Esophagus muscularis mucosa (tissue), 4 donors: ENCODE results near the gene MAN2A1.

Experiments used
- EP300 ChIP-seq: sonication (generic); formaldehyde crosslinking; IDR thresholded peaks from one replicate; pipeline ENCODE4 v1.6.1; 2017; ENCODE audit warnings: antibody characterized with exemption
- POLR2A ChIP-seq: fragments of 450-650 bp; IDR thresholded peaks from one replicate; pipeline ENCODE4 v1.6.1; 2017; ENCODE audit warnings: antibody characterized with exemption, moderate library complexity, mild to moderate bottlenecking, low read depth
- POLR2AphosphoS5 ChIP-seq, 2 donors: sonication (generic); formaldehyde crosslinking; IDR thresholded peaks; one replicate each; pipeline ENCODE4 v1.6.1; 2017; ENCODE audit warnings: antibody characterized with exemption in 2 of 2
- TF ChIP-seq, protein P1 (sequence below), 3 experiments: fragments of 200-600 bp in 2 of 3; fragments of 450-650 bp in 1 of 3; sonication (generic) in 2 of 3; IDR thresholded peaks; one replicate each; pipeline ENCODE4 v1.5.1; 2017 to 2019; ENCODE audit warnings: antibody characterized with exemption in 3 of 3, mild to moderate bottlenecking in 2 of 3, moderate library complexity in 1 of 3

DNA sequence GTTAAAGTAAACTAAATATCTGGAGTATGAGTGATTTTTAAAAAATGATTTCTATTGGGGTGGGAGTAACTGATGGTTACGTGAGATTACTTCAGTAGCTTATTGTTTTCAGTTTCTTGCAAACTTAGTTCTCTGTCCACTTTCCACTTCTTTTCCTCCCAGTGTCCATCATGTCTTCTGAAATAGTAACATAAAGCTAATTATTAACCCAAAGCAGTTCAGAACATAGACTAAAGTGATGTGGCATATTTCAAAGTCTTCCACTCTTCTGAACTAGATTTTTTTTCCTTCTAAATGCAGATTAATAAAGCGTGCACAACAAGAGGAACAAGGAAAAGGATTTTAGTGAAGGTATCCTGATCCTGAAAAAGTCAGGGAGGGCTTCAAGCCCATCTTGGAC, 114.1 kb downstream of the MAN2A1 start:
- TF ChIP-seq, protein P1, sequence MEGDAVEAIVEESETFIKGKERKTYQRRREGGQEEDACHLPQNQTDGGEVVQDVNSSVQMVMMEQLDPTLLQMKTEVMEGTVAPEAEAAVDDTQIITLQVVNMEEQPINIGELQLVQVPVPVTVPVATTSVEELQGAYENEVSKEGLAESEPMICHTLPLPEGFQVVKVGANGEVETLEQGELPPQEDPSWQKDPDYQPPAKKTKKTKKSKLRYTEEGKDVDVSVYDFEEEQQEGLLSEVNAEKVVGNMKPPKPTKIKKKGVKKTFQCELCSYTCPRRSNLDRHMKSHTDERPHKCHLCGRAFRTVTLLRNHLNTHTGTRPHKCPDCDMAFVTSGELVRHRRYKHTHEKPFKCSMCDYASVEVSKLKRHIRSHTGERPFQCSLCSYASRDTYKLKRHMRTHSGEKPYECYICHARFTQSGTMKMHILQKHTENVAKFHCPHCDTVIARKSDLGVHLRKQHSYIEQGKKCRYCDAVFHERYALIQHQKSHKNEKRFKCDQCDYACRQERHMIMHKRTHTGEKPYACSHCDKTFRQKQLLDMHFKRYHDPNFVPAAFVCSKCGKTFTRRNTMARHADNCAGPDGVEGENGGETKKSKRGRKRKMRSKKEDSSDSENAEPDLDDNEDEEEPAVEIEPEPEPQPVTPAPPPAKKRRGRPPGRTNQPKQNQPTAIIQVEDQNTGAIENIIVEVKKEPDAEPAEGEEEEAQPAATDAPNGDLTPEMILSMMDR (IDR thresholded peaks at IDR 0.05): no peak
- TF ChIP-seq POLR2A (no peak), POLR2AphosphoS5 (IDR thresholded peaks at IDR 0.05) (no peak), EP300 (no peak)
